HL-60 (cell line): ENCODE results near the gene KIAA0319L.

Experiments used
- DNase-seq, 2 experiments: peaks; one replicate each; pipeline ENCODE4 v3.0.0-alpha.2; 2010 to 2020; ENCODE audit warnings: low read depth in 1 of 2, low spot score in 1 of 2
- H3K27ac ChIP-seq: fragments of 250-450 bp; sonication (Bioruptor Pico); replicated peaks from 2 replicates; pipeline ENCODE4 v1.5.1; 2020; ENCODE audit warnings: mild to moderate bottlenecking, moderate library complexity
- H3K27me3 ChIP-seq: fragments of 250-450 bp; sonication (Bioruptor Pico); 2 replicates; pipeline ENCODE4 v1.5.1; 2021; ENCODE audit warnings: mild to moderate bottlenecking, moderate library complexity; ENCODE audit not compliant: insufficient read depth, poor library complexity, severe bottlenecking
- H3K4me3 ChIP-seq: replicated peaks from 2 replicates; pipeline ENCODE4 v1.5.1; 2011; ENCODE audit warnings: mild to moderate bottlenecking, control low read depth, low read length; ENCODE audit not compliant: insufficient read depth
- CTCF ChIP-seq: IDR thresholded peaks from one replicate; pipeline ENCODE4 v1.5.1; 2011; ENCODE audit warnings: low read length, control low read depth, inconsistent platforms; ENCODE audit not compliant: insufficient read depth
- GABPA ChIP-seq: IDR thresholded peaks from 2 replicates; pipeline ENCODE4 v1.6.1; 2012; ENCODE audit warnings: low read depth
- POLR2AphosphoS5 ChIP-seq: IDR thresholded peaks from 2 replicates; pipeline ENCODE4 v1.6.1; 2012; ENCODE audit warnings: low read depth
- REST ChIP-seq: IDR thresholded peaks from 2 replicates; pipeline ENCODE4 v1.6.1; 2012; ENCODE audit warnings: low read depth; ENCODE audit not compliant: insufficient replicate concordance
- SPI1 ChIP-seq: IDR thresholded peaks from 2 replicates; pipeline ENCODE4 v1.6.1; 2012; ENCODE audit warnings: low read depth, mild to moderate bottlenecking, borderline replicate concordance

Gene KIAA0319L

GRCh38 chr1:35590476-35591040 lies 33.4 kb upstream of the KIAA0319L start:
- Histone ChIP-seq H3K27ac (no peak overlapping the region), H3K4me3 (no peak overlapping the region), H3K27me3 (no peaks in the 10 kb centered on the region)
- no peak for DNase-seq
- no peak for TF ChIP-seq SPI1
- no peak for TF ChIP-seq REST
- TF ChIP-seq CTCF, result no peak
- no peak for TF ChIP-seq GABPA
- TF ChIP-seq POLR2AphosphoS5, result no peak

- H3K27ac ChIP-seq, result no peak overlapping the region
- no peak overlapping the region for H3K4me3 ChIP-seq
- no peak for TF ChIP-seq REST
- no peak for TF ChIP-seq GABPA
- TF ChIP-seq CTCF, result no peak
- TF ChIP-seq SPI1, result no peak
- TF ChIP-seq POLR2AphosphoS5, result no peak
- no peaks in the 10 kb centered on the region for H3K27me3 ChIP-seq
- no peak for DNase-seq
Measured at GRCh38 chr1:35589516-35590427, 32.6 kb upstream of the KIAA0319L start.

- H3K27ac ChIP-seq, result no peak overlapping the region
- TF ChIP-seq CTCF (no peak), POLR2AphosphoS5 (no peak), REST (no peak), GABPA (no peak), SPI1 (no peak)
Measured at GRCh38 chr1:35588197-35588910, 31.2 kb upstream of the KIAA0319L start.

More at GRCh38 chr1:35588197-35588910, 31.2 kb upstream of the KIAA0319L start:
- no peak for DNase-seq
- Histone ChIP-seq H3K27me3 (no peaks in the 10 kb centered on the region), H3K4me3 (no peak overlapping the region)
